GM06990 (cell line): ENCODE data around the gene SCAF4.
"Not testable (repeated sequence)": the region's sequence is repeated elsewhere in the genome, so short reads cannot be mapped to it uniquely, and the experiment has no call there.

Source experiments
- DNase-seq: peaks from one replicate; pipeline ENCODE4 v3.0.0-alpha.2; 2011; ENCODE audit not compliant: insufficient read length; ENCODE audit errors: extremely low read depth
- H3K27me3 ChIP-seq: replicated peaks from 2 replicates; pipeline ENCODE4 v1.6.0; 2011; ENCODE audit warnings: low read length; ENCODE audit not compliant: control insufficient read depth, insufficient read depth
- H3K36me3 ChIP-seq: 2 replicates; pipeline ENCODE4 v1.5.1; 2011; ENCODE audit warnings: low read length; ENCODE audit not compliant: control insufficient read depth, insufficient read depth
- H3K4me3 ChIP-seq: replicated peaks from 2 replicates; pipeline ENCODE4 v1.5.1; 2011; ENCODE audit warnings: low read depth, mild to moderate bottlenecking, control low read depth, low read length
- CTCF ChIP-seq: IDR thresholded peaks from 2 replicates; pipeline ENCODE4 v1.5.1; 2011; ENCODE audit warnings: low read length, control low read depth, mild to moderate bottlenecking, inconsistent platforms; ENCODE audit not compliant: insufficient read depth, poor library complexity, severe bottlenecking

SCAF4 gene

DNA sequence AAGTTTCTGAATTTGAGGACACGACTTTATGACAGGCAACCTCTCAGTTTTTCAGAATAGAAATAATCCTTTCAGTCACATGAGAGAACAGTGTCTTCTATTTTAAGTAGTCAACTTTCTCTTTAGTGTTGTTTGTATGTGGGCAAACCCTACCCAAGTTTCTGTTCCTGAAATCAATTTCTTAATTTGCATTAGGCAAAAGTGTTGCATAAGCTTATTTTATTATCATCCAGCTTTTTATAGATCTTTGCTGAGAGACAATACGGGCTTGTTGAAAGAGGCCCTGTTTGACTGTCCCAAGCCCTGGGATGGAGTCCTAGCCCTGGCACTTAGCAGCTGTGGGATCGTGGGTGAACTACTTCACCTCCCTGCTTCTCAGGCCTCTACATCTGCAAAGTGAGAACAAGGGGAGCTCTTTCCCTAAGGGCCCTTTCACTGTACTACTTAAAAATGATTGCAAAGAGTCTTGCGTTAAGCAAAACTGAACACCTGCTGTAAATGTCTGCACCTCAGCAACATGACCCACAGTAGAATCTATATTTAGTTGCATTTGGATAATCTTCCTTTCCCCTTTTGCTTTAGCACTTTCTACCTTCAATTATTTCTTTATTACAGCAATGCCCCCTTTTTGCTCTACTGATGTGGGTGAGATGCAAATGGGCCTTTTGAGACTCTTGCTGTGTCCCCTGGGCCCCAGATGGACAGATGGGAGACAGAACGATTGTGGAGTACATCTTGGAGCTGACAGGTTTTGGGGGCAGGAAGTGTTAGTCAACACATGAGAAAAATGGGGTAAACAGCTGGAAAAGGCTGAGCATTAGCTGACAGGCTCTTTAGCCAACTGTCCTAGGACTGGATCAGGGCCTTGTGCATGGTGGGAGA is 41.0 kb upstream of the SCAF4 start:
- DNase-seq = peak; percentile 67
- Histone ChIP-seq H3K4me3 (no peak overlapping the region), H3K27me3 (no peaks in the 10 kb centered on the region), H3K36me3 (no peaks in the 10 kb centered on the region)
- TF ChIP-seq CTCF = no peak

DNA sequence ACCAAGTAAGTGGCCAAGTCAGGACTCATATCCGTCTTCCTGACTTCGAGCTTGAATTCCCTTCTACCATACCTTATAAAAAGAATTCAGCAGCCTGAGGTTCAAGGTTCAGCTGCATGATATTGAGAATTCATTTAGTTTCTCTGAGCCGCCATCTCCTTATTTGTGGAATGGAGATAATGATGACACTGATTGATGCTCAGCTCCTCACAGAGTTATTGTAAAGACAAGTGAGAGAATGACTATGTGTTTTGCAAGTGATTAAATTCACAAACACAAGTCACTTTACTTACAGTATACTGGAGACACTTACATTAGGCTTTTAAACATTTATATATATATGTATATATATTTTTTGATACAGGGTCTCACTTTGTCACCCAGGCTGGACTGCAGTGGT is 39.8 kb upstream of the SCAF4 start:
- Histone ChIP-seq H3K4me3 (no peak overlapping the region), H3K36me3 (no peaks in the 10 kb centered on the region), H3K27me3 (no peaks in the 10 kb centered on the region)
- DNase-seq = no peak
- TF ChIP-seq CTCF = no peak

GRCh38 chr21:31768710-31769109 is 36.8 kb upstream of the SCAF4 start:
- TF ChIP-seq CTCF = no peak
- Histone ChIP-seq H3K27me3 (no peaks in the 10 kb centered on the region), H3K4me3 (no peak overlapping the region), H3K36me3 (no peaks in the 10 kb centered on the region)
- no peak for DNase-seq

- DNase-seq = no peak
- H3K27me3 ChIP-seq = no peaks in the 10 kb centered on the region
- no peak overlapping the region for H3K4me3 ChIP-seq
- H3K36me3 ChIP-seq = no peaks in the 10 kb centered on the region
- no peak for TF ChIP-seq CTCF
These were observed 35.0 kb upstream of the SCAF4 start for GRCh38 chr21:31766899-31767298.

DNA sequence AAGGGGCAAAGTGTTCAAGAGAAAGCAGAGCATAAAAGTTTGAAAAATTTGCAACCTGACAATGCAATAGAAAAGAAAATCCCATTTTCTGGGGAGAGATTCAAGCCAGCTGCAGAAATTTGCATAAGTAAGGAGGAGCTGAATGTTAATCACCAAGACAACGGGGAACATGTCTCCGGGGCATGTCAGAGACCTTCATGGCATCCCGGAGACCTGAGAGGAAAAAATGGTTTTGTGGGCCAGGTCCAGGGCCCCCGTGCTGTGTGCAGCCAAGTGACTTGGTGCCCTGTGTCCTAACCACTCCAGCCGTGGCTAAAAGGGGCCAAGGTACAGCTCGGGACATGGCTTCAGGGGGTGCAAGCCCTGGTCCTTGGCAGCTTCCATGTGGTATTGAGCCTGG is 33.9 kb upstream of the SCAF4 start:
- H3K36me3 ChIP-seq = not testable (repeated sequence)

DNA sequence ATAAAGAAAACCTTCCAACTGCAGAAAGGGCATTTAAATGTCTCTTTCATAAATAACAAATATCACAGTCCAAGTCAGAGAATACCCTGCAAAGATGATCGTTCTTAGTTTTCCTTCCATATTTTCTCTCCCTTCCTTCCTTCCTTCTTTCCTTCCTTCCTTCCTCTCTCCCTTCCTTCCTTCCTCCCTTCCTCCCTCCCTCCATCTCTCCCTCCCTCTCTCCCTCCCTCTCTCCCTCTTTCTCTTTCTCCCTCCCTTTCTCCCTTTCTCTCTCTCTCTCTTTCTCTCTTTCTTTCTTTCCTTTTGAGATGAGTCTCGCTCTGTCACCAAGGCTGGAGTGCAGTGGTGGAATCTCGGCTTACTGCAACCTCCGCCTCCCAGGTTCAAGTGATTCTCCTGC is 29.0 kb upstream of the SCAF4 start:
- H3K4me3 ChIP-seq = no peak overlapping the region

More for the DNA sequence above, 33.9 kb upstream of the SCAF4 start:
- not testable (repeated sequence) for H3K27me3 ChIP-seq, H3K4me3 ChIP-seq, DNase-seq

More for the DNA sequence above, 29.0 kb upstream of the SCAF4 start:
- Histone ChIP-seq H3K27me3 (no peaks in the 10 kb centered on the region), H3K36me3 (no peaks in the 10 kb centered on the region)
- no peak for TF ChIP-seq CTCF
- DNase-seq = no peak
